Stimulated activated naive CD4-positive, alpha-beta T cell (primary cell): ENCODE results near the gene TECTA.
"Not testable (repeated sequence)": the region's sequence is repeated elsewhere in the genome, so short reads cannot be mapped to it uniquely, and the experiment has no call there.

ENCODE experiments used
- DNase-seq, 6 experiments: peaks; one replicate each; lab custom pipeline; 2025; lab: John Stamatoyannopoulos, UW

Gene TECTA

GRCh38 chr11:121235057-121235456 lies 134.0 kb downstream of the TECTA start:
- DNase-seq: no peak

GRCh38 chr11:121236115-121237001 lies 135.3 kb downstream of the TECTA start:
- no peak for DNase-seq

- not testable (repeated sequence) for DNase-seq
Observed at GRCh38 chr11:121237247-121237646, 136.2 kb downstream of the TECTA start.

- DNase-seq: no peak
Observed at GRCh38 chr11:121237686-121238658, 136.9 kb downstream of the TECTA start.

- no peak for DNase-seq
Observed at GRCh38 chr11:121238956-121239355, 137.9 kb downstream of the TECTA start.

GRCh38 chr11:121240001-121240400 lies 139.0 kb downstream of the TECTA start:
- not testable (repeated sequence) for DNase-seq

- DNase-seq: no peak
Observed at GRCh38 chr11:121240650-121241303, 139.7 kb downstream of the TECTA start.
